GM06990 (cell line): ENCODE data around the gene KCNJ15.

ENCODE experiments used
- DNase-seq: peaks from one replicate; pipeline ENCODE4 v3.0.0-alpha.2; 2011; ENCODE audit not compliant: insufficient read length; ENCODE audit errors: extremely low read depth
- H3K27me3 ChIP-seq: replicated peaks from 2 replicates; pipeline ENCODE4 v1.6.0; 2011; ENCODE audit warnings: low read length; ENCODE audit not compliant: control insufficient read depth, insufficient read depth
- H3K36me3 ChIP-seq: 2 replicates; pipeline ENCODE4 v1.5.1; 2011; ENCODE audit warnings: low read length; ENCODE audit not compliant: control insufficient read depth, insufficient read depth
- H3K4me3 ChIP-seq: replicated peaks from 2 replicates; pipeline ENCODE4 v1.5.1; 2011; ENCODE audit warnings: low read depth, mild to moderate bottlenecking, control low read depth, low read length
- CTCF ChIP-seq: IDR thresholded peaks from 2 replicates; pipeline ENCODE4 v1.5.1; 2011; ENCODE audit warnings: low read length, control low read depth, mild to moderate bottlenecking, inconsistent platforms; ENCODE audit not compliant: insufficient read depth, poor library complexity, severe bottlenecking

KCNJ15 gene

GRCh38 chr21:38315122-38315521 lies 58.3 kb downstream of the KCNJ15 start:
- no peak for DNase-seq
- H3K4me3 ChIP-seq = no peak overlapping the region
- no peak for TF ChIP-seq CTCF
- H3K36me3 ChIP-seq = no peaks in the 10 kb centered on the region
- H3K27me3 ChIP-seq = no peaks in the 10 kb centered on the region

- Histone ChIP-seq H3K27me3 (no peaks in the 10 kb centered on the region), H3K4me3 (no peak overlapping the region), H3K36me3 (no peaks in the 10 kb centered on the region)
- DNase-seq = no peak
- no peak for TF ChIP-seq CTCF
These were observed 63.0 kb downstream of the KCNJ15 start for GRCh38 chr21:38319781-38320180.

- Histone ChIP-seq H3K36me3 (no peaks in the 10 kb centered on the region), H3K4me3 (no peak overlapping the region), H3K27me3 (no peaks in the 10 kb centered on the region)
- TF ChIP-seq CTCF = no peak
- DNase-seq = no peak
These were observed 64.8 kb downstream of the KCNJ15 start for GRCh38 chr21:38321568-38321967.

GRCh38 chr21:38322311-38322950 lies 65.6 kb downstream of the KCNJ15 start:
- DNase-seq = no peak
- TF ChIP-seq CTCF = no peak
- Histone ChIP-seq H3K27me3 (no peaks in the 10 kb centered on the region), H3K4me3 (no peak overlapping the region), H3K36me3 (no peaks in the 10 kb centered on the region)

GRCh38 chr21:38323721-38324531 lies 67.1 kb downstream of the KCNJ15 start:
- TF ChIP-seq CTCF = no peak
- H3K27me3 ChIP-seq = no peaks in the 10 kb centered on the region
- H3K36me3 ChIP-seq = no peaks in the 10 kb centered on the region
- no peak for DNase-seq
- no peak overlapping the region for H3K4me3 ChIP-seq
